Measurements from ENCODE around the gene LHPP. TPM values are rescaled to one million over a fixed set of nuclear protein-coding genes. Genes with fewer than 3 reads are reported as not detected.

LHPP gene
- total RNA-seq, 2 experiments from 2014 or later: 15.3 to 19.6 TPM

DNA sequence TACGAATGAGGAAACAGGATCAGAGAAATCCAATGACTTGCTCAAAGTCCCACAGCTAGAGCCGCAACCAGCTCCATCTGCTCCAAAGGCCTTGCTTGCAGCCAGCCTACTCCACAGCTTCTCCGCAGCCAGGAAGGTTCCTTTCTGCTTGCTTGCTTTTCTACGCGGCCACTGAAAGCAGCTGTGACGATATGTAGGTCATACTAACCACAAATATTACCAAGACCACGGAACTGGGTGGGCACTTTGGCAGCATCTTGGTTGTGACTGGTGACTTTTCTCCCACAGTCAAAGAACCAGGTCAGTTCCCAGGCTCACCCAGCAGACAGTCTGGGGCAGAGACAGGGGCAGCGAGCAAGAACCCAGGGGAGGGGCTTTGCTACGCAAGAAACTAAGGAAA, 196.2 kb downstream of the LHPP start:
- intact Hi-C loops (cut with DNase I, micrococcal nuclease): no loop called here
- Mint-ChIP-seq H3K27ac (peak overlapping the region; percentile 81), H3K4me1 (ENCODE audit: low read depth) (peaks cover 81% of the 10 kb centered on the region), H3K9me3 (no peaks in the 10 kb centered on the region), H3K27me3 (no peaks in the 10 kb centered on the region), H3K36me3 (ENCODE audit: low read depth) (peaks cover 17% of the 10 kb centered on the region), H3K4me3 (peak overlapping the region; percentile 32)
- ATAC-seq (ENCODE audit: poor library complexity) (peak; percentile 62), DNase-seq (peak in 10 of 14 experiments; percentile 25 to 86 (median 42))
- Histone ChIP-seq H3K4me1 (ENCODE audit: insufficient read depth, low read length) (peaks cover 93% of the 10 kb centered on the region), H3K4me3 (ENCODE audit: low read length) (peak overlapping the region; percentile 17), H3K36me3 (ENCODE audit: insufficient read depth, low read length) (peaks cover 22% of the 10 kb centered on the region), H3K27me3 (ENCODE audit: control insufficient read depth in 1 of 2, insufficient read depth in 2 of 2, low read length in 2 of 2) (no peaks in the 10 kb centered on the region), H3K27ac (ENCODE audit: low read depth in 1 of 2, low read length in 2 of 2) (peak overlapping the region; percentile 57 to 83), H3K9me3 (ENCODE audit: control insufficient read depth in 1 of 2, insufficient read depth in 1 of 2, low read length in 2 of 2) (no peaks in the 10 kb centered on the region)
- ChIA-PET CTCF (interaction anchor here (1.0 to 1.6 kb wide), 3 partner anchors 9 to 83 kb away, joined by 3 to 4 read pairs (median 4); no protein-coding TSS in a partner anchor), POLR2A (interaction anchor here (0.9 to 1.4 kb wide), 4 partner anchors 10 to 84 kb away, joined by 3 to 5 read pairs (median 4); no protein-coding TSS in a partner anchor)
- TF ChIP-seq, protein P1, sequence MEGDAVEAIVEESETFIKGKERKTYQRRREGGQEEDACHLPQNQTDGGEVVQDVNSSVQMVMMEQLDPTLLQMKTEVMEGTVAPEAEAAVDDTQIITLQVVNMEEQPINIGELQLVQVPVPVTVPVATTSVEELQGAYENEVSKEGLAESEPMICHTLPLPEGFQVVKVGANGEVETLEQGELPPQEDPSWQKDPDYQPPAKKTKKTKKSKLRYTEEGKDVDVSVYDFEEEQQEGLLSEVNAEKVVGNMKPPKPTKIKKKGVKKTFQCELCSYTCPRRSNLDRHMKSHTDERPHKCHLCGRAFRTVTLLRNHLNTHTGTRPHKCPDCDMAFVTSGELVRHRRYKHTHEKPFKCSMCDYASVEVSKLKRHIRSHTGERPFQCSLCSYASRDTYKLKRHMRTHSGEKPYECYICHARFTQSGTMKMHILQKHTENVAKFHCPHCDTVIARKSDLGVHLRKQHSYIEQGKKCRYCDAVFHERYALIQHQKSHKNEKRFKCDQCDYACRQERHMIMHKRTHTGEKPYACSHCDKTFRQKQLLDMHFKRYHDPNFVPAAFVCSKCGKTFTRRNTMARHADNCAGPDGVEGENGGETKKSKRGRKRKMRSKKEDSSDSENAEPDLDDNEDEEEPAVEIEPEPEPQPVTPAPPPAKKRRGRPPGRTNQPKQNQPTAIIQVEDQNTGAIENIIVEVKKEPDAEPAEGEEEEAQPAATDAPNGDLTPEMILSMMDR (IDR thresholded peaks at IDR 0.05): no peak

- CTCF ChIA-PET: interaction anchor here (0.9 to 2.0 kb wide), 5 partner anchors 11 to 84 kb away, joined by 3 to 7 read pairs (median 5); no protein-coding TSS in a partner anchor
- peaks cover 93% of the 10 kb centered on the region for H3K4me1 ChIP-seq (ENCODE audit: insufficient read depth, low read length)
- H3K27ac Mint-ChIP-seq: peak overlapping the region; percentile 81
- H3K4me1 Mint-ChIP-seq (ENCODE audit: low read depth): peaks cover 81% of the 10 kb centered on the region
- no peaks in the 10 kb centered on the region for H3K27me3 ChIP-seq (ENCODE audit: control insufficient read depth in 1 of 2, insufficient read depth in 2 of 2, low read length in 2 of 2)
- no peaks in the 10 kb centered on the region for H3K9me3 Mint-ChIP-seq
- intact Hi-C loops (cut with DNase I, micrococcal nuclease): no loop called here
- no peaks in the 10 kb centered on the region for H3K9me3 ChIP-seq (ENCODE audit: control insufficient read depth in 1 of 2, insufficient read depth in 1 of 2, low read length in 2 of 2)
- H3K36me3 Mint-ChIP-seq (ENCODE audit: low read depth): peaks cover 17% of the 10 kb centered on the region
- ATAC-seq (ENCODE audit: poor library complexity) (peak; percentile 11), DNase-seq (peak in 2 of 14 experiments; percentile 32 to 51)
- no peak overlapping the region for H3K4me3 ChIP-seq (ENCODE audit: low read length)
- peaks cover 26% of the 10 kb centered on the region for H3K36me3 ChIP-seq (ENCODE audit: insufficient read depth, low read length)
- TF ChIP-seq, protein P1 (IDR thresholded peaks at IDR 0.05): no peak
- peak overlapping the region; percentile 30 for H3K4me3 Mint-ChIP-seq
- H3K27me3 Mint-ChIP-seq: no peaks in the 10 kb centered on the region
- H3K27ac ChIP-seq (ENCODE audit: low read depth in 1 of 2, low read length in 2 of 2): peak overlapping the region; percentile 57 to 83
- POLR2A ChIA-PET: interaction anchor here (0.9 to 1.4 kb wide), 11 partner anchors 10 to 82 kb away, joined by 3 to 11 read pairs (median 4); no protein-coding TSS in a partner anchor
These were observed 197.1 kb downstream of the LHPP start for GRCh38 chr10:124658591-124659242.

DNA sequence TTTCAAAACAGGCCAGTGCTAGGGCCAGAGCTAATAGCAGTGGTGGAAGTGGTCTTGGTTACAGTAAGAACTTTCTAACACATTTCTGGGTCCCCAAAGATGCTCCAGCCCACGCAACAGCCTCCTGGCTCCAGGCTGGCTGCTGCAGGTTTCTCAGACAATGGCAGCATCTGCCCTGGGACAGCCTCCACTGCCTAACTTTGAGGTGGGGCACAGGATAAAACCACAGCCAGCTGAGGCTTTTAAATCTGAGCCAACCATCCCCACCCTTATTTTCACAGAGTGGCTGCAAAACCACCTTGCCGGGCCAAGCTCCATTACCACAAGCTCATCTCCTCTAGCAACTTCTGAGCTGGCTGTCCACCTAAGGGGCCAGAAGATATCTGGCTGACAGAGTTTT, 197.8 kb downstream of the LHPP start:
- no peak for ATAC-seq (ENCODE audit: poor library complexity)
- TF ChIP-seq, protein P1 (IDR thresholded peaks at IDR 0.05): no peak
- Mint-ChIP-seq H3K27ac (peak overlapping the region; percentile 81), H3K9me3 (no peaks in the 10 kb centered on the region), H3K4me3 (peak overlapping the region; percentile 30), H3K27me3 (no peaks in the 10 kb centered on the region), H3K36me3 (ENCODE audit: low read depth) (peaks cover 17% of the 10 kb centered on the region), H3K4me1 (ENCODE audit: low read depth) (peaks cover 77% of the 10 kb centered on the region)
- peak in 3 of 14 experiments; percentile 32 to 47 (median 46) for DNase-seq
- Histone ChIP-seq H3K27ac (ENCODE audit: low read depth in 1 of 2, low read length in 2 of 2) (peak overlapping the region; percentile 57 to 83), H3K4me1 (ENCODE audit: insufficient read depth, low read length) (peaks cover 93% of the 10 kb centered on the region), H3K36me3 (ENCODE audit: insufficient read depth, low read length) (peaks cover 29% of the 10 kb centered on the region), H3K27me3 (ENCODE audit: control insufficient read depth in 1 of 2, insufficient read depth in 2 of 2, low read length in 2 of 2) (no peaks in the 10 kb centered on the region), H3K4me3 (ENCODE audit: low read length) (peak overlapping the region; percentile 9), H3K9me3 (ENCODE audit: control insufficient read depth in 1 of 2, insufficient read depth in 1 of 2, low read length in 2 of 2) (no peaks in the 10 kb centered on the region)
- ChIA-PET CTCF (interaction anchor here (0.9 to 2.0 kb wide), 5 partner anchors 12 to 83 kb away, joined by 3 to 7 read pairs (median 5); no protein-coding TSS in a partner anchor), POLR2A (interaction anchor here (0.9 to 1.4 kb wide), 11 partner anchors 10 to 82 kb away, joined by 3 to 11 read pairs (median 3); no protein-coding TSS in a partner anchor)
- intact Hi-C loops (cut with DNase I, micrococcal nuclease): no loop called here

All from CD4-positive, alpha-beta T cell (primary cell).